HL-60 (cell line): Measurements from ENCODE around the gene CEP128.

Experiments used
- DNase-seq, 2 experiments: peaks; one replicate each; pipeline ENCODE4 v3.0.0-alpha.2; 2010 to 2020; ENCODE audit warnings: low read depth in 1 of 2, low spot score in 1 of 2
- H3K27ac ChIP-seq: fragments of 250-450 bp; sonication (Bioruptor Pico); replicated peaks from 2 replicates; pipeline ENCODE4 v1.5.1; 2020; ENCODE audit warnings: mild to moderate bottlenecking, moderate library complexity
- H3K27me3 ChIP-seq: fragments of 250-450 bp; sonication (Bioruptor Pico); 2 replicates; pipeline ENCODE4 v1.5.1; 2021; ENCODE audit warnings: mild to moderate bottlenecking, moderate library complexity; ENCODE audit not compliant: insufficient read depth, poor library complexity, severe bottlenecking
- H3K4me3 ChIP-seq: replicated peaks from 2 replicates; pipeline ENCODE4 v1.5.1; 2011; ENCODE audit warnings: mild to moderate bottlenecking, control low read depth, low read length; ENCODE audit not compliant: insufficient read depth
- GABPA ChIP-seq: IDR thresholded peaks from 2 replicates; pipeline ENCODE4 v1.6.1; 2012; ENCODE audit warnings: low read depth
- POLR2AphosphoS5 ChIP-seq: IDR thresholded peaks from 2 replicates; pipeline ENCODE4 v1.6.1; 2012; ENCODE audit warnings: low read depth
- SPI1 ChIP-seq: IDR thresholded peaks from 2 replicates; pipeline ENCODE4 v1.6.1; 2012; ENCODE audit warnings: low read depth, mild to moderate bottlenecking, borderline replicate concordance
- TF ChIP-seq, protein P1 (sequence below): IDR thresholded peaks from one replicate; pipeline ENCODE4 v1.5.1; 2011; ENCODE audit warnings: low read length, control low read depth, inconsistent platforms; ENCODE audit not compliant: insufficient read depth
- TF ChIP-seq, protein P2 (sequence below): IDR thresholded peaks from 2 replicates; pipeline ENCODE4 v1.6.1; 2012; ENCODE audit warnings: low read depth; ENCODE audit not compliant: insufficient replicate concordance

Gene CEP128

DNA sequence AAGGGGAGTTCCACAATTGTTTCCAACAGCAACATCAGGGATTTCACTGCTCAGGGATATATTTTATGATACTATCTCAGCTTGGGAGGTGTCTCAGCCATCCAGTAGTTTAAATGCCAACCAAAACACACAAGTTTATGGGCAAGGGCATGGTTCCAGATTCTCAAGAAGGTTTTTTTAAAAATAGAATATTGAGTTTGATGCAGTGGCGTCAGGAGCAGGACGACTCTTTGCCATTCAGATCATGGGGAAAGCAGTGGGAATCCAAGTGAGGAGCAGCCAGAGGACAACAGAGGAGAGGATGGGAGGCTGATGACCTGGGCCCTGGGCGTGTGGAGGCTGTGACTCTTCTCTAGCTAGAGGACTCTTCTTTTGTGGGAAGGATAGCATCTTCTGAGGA, 39.6 kb upstream of the CEP128 start:
- H3K27me3 ChIP-seq, result no peaks in the 10 kb centered on the region
- H3K27ac ChIP-seq, result no peak overlapping the region
- no peak for DNase-seq

DNA sequence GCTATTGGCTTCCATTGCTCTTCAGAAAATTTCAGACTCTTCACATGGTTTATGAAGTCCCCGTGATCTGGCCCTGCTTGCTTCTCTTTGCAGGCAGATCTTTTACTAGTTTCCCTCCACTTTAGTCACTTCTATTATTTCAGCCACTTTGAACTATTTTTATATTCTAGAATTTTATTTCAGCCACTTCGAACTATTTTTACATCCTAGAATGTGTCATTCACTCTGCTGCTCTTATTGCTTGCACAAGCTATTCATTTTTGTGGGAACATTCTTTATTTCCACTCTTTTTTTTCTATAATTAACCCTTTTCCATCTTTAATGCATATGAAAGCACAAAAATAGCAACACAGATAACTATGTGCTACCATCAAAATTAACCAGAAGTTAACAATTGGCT, 38.4 kb upstream of the CEP128 start:
- H3K27ac ChIP-seq, result no peak overlapping the region
- H3K4me3 ChIP-seq, result no peak overlapping the region
- no peaks in the 10 kb centered on the region for H3K27me3 ChIP-seq
- no peak for DNase-seq
- TF ChIP-seq, protein P1, sequence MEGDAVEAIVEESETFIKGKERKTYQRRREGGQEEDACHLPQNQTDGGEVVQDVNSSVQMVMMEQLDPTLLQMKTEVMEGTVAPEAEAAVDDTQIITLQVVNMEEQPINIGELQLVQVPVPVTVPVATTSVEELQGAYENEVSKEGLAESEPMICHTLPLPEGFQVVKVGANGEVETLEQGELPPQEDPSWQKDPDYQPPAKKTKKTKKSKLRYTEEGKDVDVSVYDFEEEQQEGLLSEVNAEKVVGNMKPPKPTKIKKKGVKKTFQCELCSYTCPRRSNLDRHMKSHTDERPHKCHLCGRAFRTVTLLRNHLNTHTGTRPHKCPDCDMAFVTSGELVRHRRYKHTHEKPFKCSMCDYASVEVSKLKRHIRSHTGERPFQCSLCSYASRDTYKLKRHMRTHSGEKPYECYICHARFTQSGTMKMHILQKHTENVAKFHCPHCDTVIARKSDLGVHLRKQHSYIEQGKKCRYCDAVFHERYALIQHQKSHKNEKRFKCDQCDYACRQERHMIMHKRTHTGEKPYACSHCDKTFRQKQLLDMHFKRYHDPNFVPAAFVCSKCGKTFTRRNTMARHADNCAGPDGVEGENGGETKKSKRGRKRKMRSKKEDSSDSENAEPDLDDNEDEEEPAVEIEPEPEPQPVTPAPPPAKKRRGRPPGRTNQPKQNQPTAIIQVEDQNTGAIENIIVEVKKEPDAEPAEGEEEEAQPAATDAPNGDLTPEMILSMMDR, result no peak
- TF ChIP-seq GABPA (no peak), SPI1 (no peak), POLR2AphosphoS5 (no peak)
- TF ChIP-seq, protein P2, sequence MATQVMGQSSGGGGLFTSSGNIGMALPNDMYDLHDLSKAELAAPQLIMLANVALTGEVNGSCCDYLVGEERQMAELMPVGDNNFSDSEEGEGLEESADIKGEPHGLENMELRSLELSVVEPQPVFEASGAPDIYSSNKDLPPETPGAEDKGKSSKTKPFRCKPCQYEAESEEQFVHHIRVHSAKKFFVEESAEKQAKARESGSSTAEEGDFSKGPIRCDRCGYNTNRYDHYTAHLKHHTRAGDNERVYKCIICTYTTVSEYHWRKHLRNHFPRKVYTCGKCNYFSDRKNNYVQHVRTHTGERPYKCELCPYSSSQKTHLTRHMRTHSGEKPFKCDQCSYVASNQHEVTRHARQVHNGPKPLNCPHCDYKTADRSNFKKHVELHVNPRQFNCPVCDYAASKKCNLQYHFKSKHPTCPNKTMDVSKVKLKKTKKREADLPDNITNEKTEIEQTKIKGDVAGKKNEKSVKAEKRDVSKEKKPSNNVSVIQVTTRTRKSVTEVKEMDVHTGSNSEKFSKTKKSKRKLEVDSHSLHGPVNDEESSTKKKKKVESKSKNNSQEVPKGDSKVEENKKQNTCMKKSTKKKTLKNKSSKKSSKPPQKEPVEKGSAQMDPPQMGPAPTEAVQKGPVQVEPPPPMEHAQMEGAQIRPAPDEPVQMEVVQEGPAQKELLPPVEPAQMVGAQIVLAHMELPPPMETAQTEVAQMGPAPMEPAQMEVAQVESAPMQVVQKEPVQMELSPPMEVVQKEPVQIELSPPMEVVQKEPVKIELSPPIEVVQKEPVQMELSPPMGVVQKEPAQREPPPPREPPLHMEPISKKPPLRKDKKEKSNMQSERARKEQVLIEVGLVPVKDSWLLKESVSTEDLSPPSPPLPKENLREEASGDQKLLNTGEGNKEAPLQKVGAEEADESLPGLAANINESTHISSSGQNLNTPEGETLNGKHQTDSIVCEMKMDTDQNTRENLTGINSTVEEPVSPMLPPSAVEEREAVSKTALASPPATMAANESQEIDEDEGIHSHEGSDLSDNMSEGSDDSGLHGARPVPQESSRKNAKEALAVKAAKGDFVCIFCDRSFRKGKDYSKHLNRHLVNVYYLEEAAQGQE, result no peak

More for the DNA sequence above, 39.6 kb upstream of the CEP128 start:
- H3K4me3 ChIP-seq, result no peak overlapping the region
- TF ChIP-seq, protein P2, result no peak
- TF ChIP-seq POLR2AphosphoS5 (no peak), SPI1 (no peak), GABPA (no peak)
- TF ChIP-seq, protein P1, result no peak

DNA sequence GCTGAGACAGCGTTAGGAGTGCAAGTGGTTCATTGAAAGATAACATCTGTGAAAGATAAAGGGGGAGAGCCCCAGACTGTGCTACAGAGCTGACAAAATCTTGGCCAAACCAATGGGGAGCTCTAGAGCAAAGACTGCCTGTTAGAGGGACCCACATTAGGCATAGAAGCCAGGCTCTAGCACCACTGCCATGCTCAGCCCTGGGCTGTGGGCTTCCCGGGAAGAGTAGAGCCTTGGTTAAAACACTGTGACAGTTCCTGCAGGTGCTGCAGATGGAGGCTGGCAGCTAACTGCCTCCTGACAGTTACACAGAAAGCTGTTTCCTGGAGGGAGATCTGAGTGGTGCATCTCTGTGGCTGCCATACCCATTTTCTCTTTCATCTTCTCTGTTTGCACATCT, 36.9 kb upstream of the CEP128 start:
- H3K4me3 ChIP-seq, result no peak overlapping the region
- no peak overlapping the region for H3K27ac ChIP-seq
- TF ChIP-seq, protein P2, result no peak
- TF ChIP-seq GABPA, result no peak
- TF ChIP-seq POLR2AphosphoS5, result no peak
- TF ChIP-seq, protein P1, result no peak
- TF ChIP-seq SPI1, result no peak
- H3K27me3 ChIP-seq, result no peaks in the 10 kb centered on the region
- no peak for DNase-seq
